SK-N-SH (cell line): ENCODE data around the gene ANKRD44. TPM values are rescaled to one million over a fixed set of nuclear protein-coding genes. Genes with fewer than 3 reads are reported as not detected.
A peak's percentile ranks its signal among the peaks of the same experiment; 100 is the strongest.

ENCODE experiments used
- CTCF ChIA-PET: fragments of 300-600, 350-600 bp; formaldehyde crosslinking; extraction: SDS; loops from one replicate; lab custom pipeline; 2021; lab: Yijun Ruan, JAX
- POLR2A ChIA-PET: fragments of 350-600 bp; sonication (Branson Sonifier 250); formaldehyde crosslinking; extraction: SDS; loops from one replicate; lab custom pipeline; 2020; ENCODE audit warnings: antibody characterized with exemption, inconsistent platforms; lab: Yijun Ruan, JAX
- DNase-seq: peaks from one replicate; pipeline ENCODE4 v3.0.0; 2012
- H2AFZ ChIP-seq: fragments of 200-600 bp; sonication (generic); 2 replicates; pipeline ENCODE4 v1.8.1; 2016; ENCODE audit warnings: antibody characterized with exemption, mild to moderate bottlenecking, low read depth
- H3F3A ChIP-seq: fragments of 200-600 bp; sonication (generic); replicated peaks from 2 replicates; pipeline ENCODE3; 2016; ENCODE audit warnings: antibody characterized with exemption, mild to moderate bottlenecking; ENCODE audit not compliant: insufficient read depth
- H3K27ac ChIP-seq, 2 experiments: fragments of 200-500 bp in 1 of 2; fragments of 200-600 bp in 1 of 2; sonication (Bioruptor generic) in 1 of 2; sonication (generic), shearing (Covaris generic) in 1 of 2; 2 replicates each; pipeline versions ENCODE4 v1.5.1 to v1.6.1; 2014 to 2016; ENCODE audit warnings: low read depth in 2 of 2, inconsistent platforms in 1 of 2, low read length in 1 of 2, mild to moderate bottlenecking in 1 of 2, mixed read lengths in 1 of 2
- H3K27me3 ChIP-seq: fragments of 200-600 bp; sonication (generic), shearing (Covaris generic); 2 replicates; pipeline ENCODE4 v1.6.1; 2016; ENCODE audit warnings: mixed run types; ENCODE audit not compliant: insufficient read depth
- H3K36me3 ChIP-seq, 2 experiments: fragments of 200-500 bp in 1 of 2; fragments of 200-600 bp in 1 of 2; sonication (Bioruptor generic) in 1 of 2; sonication (generic) in 1 of 2; replicated peaks in 1 of 2; 2 replicates each; pipeline versions ENCODE3 to v1.5.1; 2014 to 2016; ENCODE audit warnings: low read length in 1 of 2, mild to moderate bottlenecking in 1 of 2; ENCODE audit not compliant: insufficient read depth in 2 of 2, control insufficient read depth in 1 of 2
- H3K4me1 ChIP-seq, 2 experiments: fragments of 200-500 bp in 1 of 2; fragments of 200-600 bp in 1 of 2; sonication (Bioruptor generic) in 1 of 2; sonication (generic), shearing (Covaris generic) in 1 of 2; 2 replicates each; pipeline versions ENCODE4 v1.5.1 to v1.6.1; 2014 to 2016; ENCODE audit warnings: low read depth in 1 of 2, low read length in 1 of 2, mixed run types in 1 of 2; ENCODE audit not compliant: insufficient read depth in 2 of 2, control insufficient read depth in 1 of 2
- H3K4me2 ChIP-seq: fragments of 200-600 bp; sonication (generic), shearing (Covaris generic); 2 replicates; pipeline ENCODE4 v1.6.1; 2017; ENCODE audit warnings: mixed run types
- H3K4me3 ChIP-seq, 2 experiments: fragments of 200-500 bp in 1 of 2; fragments of 200-600 bp in 1 of 2; sonication (Bioruptor generic) in 1 of 2; sonication (generic), shearing (Covaris generic) in 1 of 2; 2 replicates each; pipeline versions ENCODE4 v1.5.1 to v1.8.1; 2014 to 2016; ENCODE audit warnings: low read depth in 2 of 2, inconsistent platforms in 1 of 2, low read length in 1 of 2, mild to moderate bottlenecking in 1 of 2, mixed read lengths in 1 of 2, moderate library complexity in 1 of 2
- H3K79me2 ChIP-seq: fragments of 200-600 bp; sonication (generic); 2 replicates; pipeline ENCODE4 v1.8.1; 2017; ENCODE audit warnings: mild to moderate bottlenecking; ENCODE audit not compliant: insufficient read depth
- H3K9ac ChIP-seq: fragments of 200-600 bp; sonication (generic); 2 replicates; pipeline ENCODE4 v1.6.1; 2017; ENCODE audit warnings: mixed run types
- H3K9me2 ChIP-seq: fragments of 200-600 bp; sonication (generic); 2 replicates; pipeline ENCODE4 v1.6.1; 2017; ENCODE audit warnings: mixed run types
- H3K9me3 ChIP-seq: fragments of 200-600 bp; sonication (generic); 2 replicates; pipeline ENCODE4 v1.6.1; 2017; ENCODE audit warnings: mixed run types, mild to moderate bottlenecking, moderate library complexity
- H4K20me1 ChIP-seq: fragments of 200-600 bp; sonication (generic); 2 replicates; pipeline ENCODE4 v1.6.1; 2017; ENCODE audit warnings: mild to moderate bottlenecking, mixed run types; ENCODE audit not compliant: insufficient read depth
- CHD2 ChIP-seq: fragments of 150-350 bp; IDR thresholded peaks from 2 replicates; pipeline ENCODE4 v1.6.1; 2018; ENCODE audit warnings: low read length; ENCODE audit not compliant: partially characterized antibody
- EP300 ChIP-seq, 2 experiments: IDR thresholded peaks; 2 replicates each; pipeline versions ENCODE4 v1.4.0 to v1.6.1; 2012; ENCODE audit warnings: borderline replicate concordance in 1 of 2, low read depth in 1 of 2, low read length in 1 of 2
- FOSL2 ChIP-seq: IDR thresholded peaks from 2 replicates; pipeline ENCODE4 v1.4.0; 2012; ENCODE audit warnings: low read depth, mild to moderate bottlenecking, moderate library complexity, borderline replicate concordance
- GABPA ChIP-seq: IDR thresholded peaks from 2 replicates; pipeline ENCODE4 v1.4.0; 2012; ENCODE audit warnings: low read depth, mild to moderate bottlenecking
- JUND ChIP-seq: IDR thresholded peaks from 2 replicates; pipeline ENCODE4 v1.4.0; 2012
- MEF2A ChIP-seq: IDR thresholded peaks from 2 replicates; pipeline ENCODE4 v1.4.0; 2012; ENCODE audit warnings: low read depth, borderline replicate concordance
- MXI1 ChIP-seq: IDR thresholded peaks from 2 replicates; pipeline ENCODE4 v1.6.1; 2012; ENCODE audit warnings: mild to moderate bottlenecking, low read depth, low read length, improper control_type of control experiment
- NFIC ChIP-seq: IDR thresholded peaks from 2 replicates; pipeline ENCODE4 v1.4.0; 2012; ENCODE audit warnings: borderline replicate concordance
- RCOR1 ChIP-seq: fragments of 150-350 bp; IDR thresholded peaks from 2 replicates; pipeline ENCODE4 v1.6.1; 2017; ENCODE audit warnings: antibody characterized with exemption, low read length
- TEAD4 ChIP-seq: IDR thresholded peaks from 2 replicates; pipeline ENCODE4 v1.4.0; 2012; ENCODE audit warnings: mild to moderate bottlenecking, borderline replicate concordance; ENCODE audit not compliant: insufficient read depth
- YY1 ChIP-seq: IDR thresholded peaks from 2 replicates; pipeline ENCODE4 v1.4.0; 2012; ENCODE audit warnings: low read depth, mild to moderate bottlenecking
- WGBS: methylation state at CpG from one replicate; pipeline ENCODE4 v1.1.6; 2017; ENCODE audit warnings: low lambda C conversion rate; 5-methylcytosine and 5-hydroxymethylcytosine counted together
- polyA plus RNA-seq, 3 experiments: library from polyadenylated mRNA; depleted of rRNA; stranded (reverse); fragments of >200 nt; gene quantifications; 2 replicates each; pipeline ENCODE4 v1.2.3, GENCODE V29; 2012
- TF ChIP-seq, protein P1 (sequence below): fragments of 150-350 bp; IDR thresholded peaks from 2 replicates; pipeline ENCODE4 v1.6.1; 2016; ENCODE audit warnings: mild to moderate bottlenecking, low read depth, low read length
- TF ChIP-seq, protein P2 (sequence below): IDR thresholded peaks from 2 replicates; pipeline ENCODE4 v1.4.0; 2012; ENCODE audit warnings: low read depth, borderline replicate concordance
- TF ChIP-seq, protein P3 (sequence below): fragments of 200-600 bp; sonication (generic); IDR thresholded peaks from 2 replicates; pipeline ENCODE4 v1.6.1; 2017; ENCODE audit warnings: antibody characterized with exemption, mild to moderate bottlenecking, moderate library complexity
- TF ChIP-seq, protein P4 (sequence below): IDR thresholded peaks from 2 replicates; pipeline ENCODE4 v1.4.0; 2012; ENCODE audit warnings: low read depth, borderline replicate concordance
- TF ChIP-seq, protein P5 (sequence below): fragments of 150-350 bp; IDR thresholded peaks from 2 replicates; pipeline ENCODE4 v1.6.1; 2017; ENCODE audit warnings: antibody characterized with exemption, low read length, low read depth, borderline replicate concordance
- TF ChIP-seq, protein P6 (sequence below): IDR thresholded peaks from 2 replicates; pipeline ENCODE4; 2012

The ANKRD44 gene
- polyA plus RNA-seq, 1 of the 3 experiments (the other 2 are of a cell fraction), result 12.5 TPM

- CTCF ChIA-PET, result interaction anchor here (0.6 to 1.4 kb wide), 5 partner anchors 9 to 1542 kb away, joined by 3 to 4 read pairs (median 3); no protein-coding TSS in a partner anchor
- no peaks in the 10 kb centered on the region for H4K20me1 ChIP-seq
- peaks cover 0 to 5% of the 10 kb centered on the region in 2 experiments for H3K36me3 ChIP-seq
- no peaks in the 10 kb centered on the region for H3K79me2 ChIP-seq
- DNase-seq, result no peak
- no peaks in the 10 kb centered on the region for H3K9me3 ChIP-seq
- no peak overlapping the region for H3K9ac ChIP-seq
- H3K4me2 ChIP-seq, result no peak overlapping the region
- POLR2A ChIA-PET, result interaction anchor here (0.6 kb wide), 1 partner anchor 170 kb away, joined by 3 read pairs; no protein-coding TSS in a partner anchor
- H3K27me3 ChIP-seq, result no peaks in the 10 kb centered on the region
- peaks cover 13% of the 10 kb centered on the region for H3F3A ChIP-seq
- no peak for TF ChIP-seq RCOR1
- TF ChIP-seq NFIC, result no peak
- TF ChIP-seq TEAD4, result no peak
- TF ChIP-seq, protein P1, sequence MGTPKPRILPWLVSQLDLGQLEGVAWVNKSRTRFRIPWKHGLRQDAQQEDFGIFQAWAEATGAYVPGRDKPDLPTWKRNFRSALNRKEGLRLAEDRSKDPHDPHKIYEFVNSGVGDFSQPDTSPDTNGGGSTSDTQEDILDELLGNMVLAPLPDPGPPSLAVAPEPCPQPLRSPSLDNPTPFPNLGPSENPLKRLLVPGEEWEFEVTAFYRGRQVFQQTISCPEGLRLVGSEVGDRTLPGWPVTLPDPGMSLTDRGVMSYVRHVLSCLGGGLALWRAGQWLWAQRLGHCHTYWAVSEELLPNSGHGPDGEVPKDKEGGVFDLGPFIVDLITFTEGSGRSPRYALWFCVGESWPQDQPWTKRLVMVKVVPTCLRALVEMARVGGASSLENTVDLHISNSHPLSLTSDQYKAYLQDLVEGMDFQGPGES, result no peak
- TF ChIP-seq, protein P2, sequence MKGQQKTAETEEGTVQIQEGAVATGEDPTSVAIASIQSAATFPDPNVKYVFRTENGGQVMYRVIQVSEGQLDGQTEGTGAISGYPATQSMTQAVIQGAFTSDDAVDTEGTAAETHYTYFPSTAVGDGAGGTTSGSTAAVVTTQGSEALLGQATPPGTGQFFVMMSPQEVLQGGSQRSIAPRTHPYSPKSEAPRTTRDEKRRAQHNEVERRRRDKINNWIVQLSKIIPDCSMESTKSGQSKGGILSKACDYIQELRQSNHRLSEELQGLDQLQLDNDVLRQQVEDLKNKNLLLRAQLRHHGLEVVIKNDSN, result no peak
- TF ChIP-seq, protein P3, sequence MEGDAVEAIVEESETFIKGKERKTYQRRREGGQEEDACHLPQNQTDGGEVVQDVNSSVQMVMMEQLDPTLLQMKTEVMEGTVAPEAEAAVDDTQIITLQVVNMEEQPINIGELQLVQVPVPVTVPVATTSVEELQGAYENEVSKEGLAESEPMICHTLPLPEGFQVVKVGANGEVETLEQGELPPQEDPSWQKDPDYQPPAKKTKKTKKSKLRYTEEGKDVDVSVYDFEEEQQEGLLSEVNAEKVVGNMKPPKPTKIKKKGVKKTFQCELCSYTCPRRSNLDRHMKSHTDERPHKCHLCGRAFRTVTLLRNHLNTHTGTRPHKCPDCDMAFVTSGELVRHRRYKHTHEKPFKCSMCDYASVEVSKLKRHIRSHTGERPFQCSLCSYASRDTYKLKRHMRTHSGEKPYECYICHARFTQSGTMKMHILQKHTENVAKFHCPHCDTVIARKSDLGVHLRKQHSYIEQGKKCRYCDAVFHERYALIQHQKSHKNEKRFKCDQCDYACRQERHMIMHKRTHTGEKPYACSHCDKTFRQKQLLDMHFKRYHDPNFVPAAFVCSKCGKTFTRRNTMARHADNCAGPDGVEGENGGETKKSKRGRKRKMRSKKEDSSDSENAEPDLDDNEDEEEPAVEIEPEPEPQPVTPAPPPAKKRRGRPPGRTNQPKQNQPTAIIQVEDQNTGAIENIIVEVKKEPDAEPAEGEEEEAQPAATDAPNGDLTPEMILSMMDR, result no peak
- TF ChIP-seq, protein P4, sequence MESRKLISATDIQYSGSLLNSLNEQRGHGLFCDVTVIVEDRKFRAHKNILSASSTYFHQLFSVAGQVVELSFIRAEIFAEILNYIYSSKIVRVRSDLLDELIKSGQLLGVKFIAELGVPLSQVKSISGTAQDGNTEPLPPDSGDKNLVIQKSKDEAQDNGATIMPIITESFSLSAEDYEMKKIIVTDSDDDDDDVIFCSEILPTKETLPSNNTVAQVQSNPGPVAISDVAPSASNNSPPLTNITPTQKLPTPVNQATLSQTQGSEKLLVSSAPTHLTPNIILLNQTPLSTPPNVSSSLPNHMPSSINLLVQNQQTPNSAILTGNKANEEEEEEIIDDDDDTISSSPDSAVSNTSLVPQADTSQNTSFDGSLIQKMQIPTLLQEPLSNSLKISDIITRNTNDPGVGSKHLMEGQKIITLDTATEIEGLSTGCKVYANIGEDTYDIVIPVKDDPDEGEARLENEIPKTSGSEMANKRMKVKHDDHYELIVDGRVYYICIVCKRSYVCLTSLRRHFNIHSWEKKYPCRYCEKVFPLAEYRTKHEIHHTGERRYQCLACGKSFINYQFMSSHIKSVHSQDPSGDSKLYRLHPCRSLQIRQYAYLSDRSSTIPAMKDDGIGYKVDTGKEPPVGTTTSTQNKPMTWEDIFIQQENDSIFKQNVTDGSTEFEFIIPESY, result no peak
- no peak for TF ChIP-seq EP300 (IDR thresholded peaks at IDR 0.05; ENCODE audit: borderline replicate concordance in 1 of 2, low read depth in 1 of 2, low read length in 1 of 2)
- no peak for TF ChIP-seq FOSL2
- no peak for TF ChIP-seq JUND
- TF ChIP-seq YY1, result no peak
- TF ChIP-seq MXI1, result no peak
- no peak for TF ChIP-seq GABPA
- TF ChIP-seq CHD2, result no peak
- TF ChIP-seq, protein P5, sequence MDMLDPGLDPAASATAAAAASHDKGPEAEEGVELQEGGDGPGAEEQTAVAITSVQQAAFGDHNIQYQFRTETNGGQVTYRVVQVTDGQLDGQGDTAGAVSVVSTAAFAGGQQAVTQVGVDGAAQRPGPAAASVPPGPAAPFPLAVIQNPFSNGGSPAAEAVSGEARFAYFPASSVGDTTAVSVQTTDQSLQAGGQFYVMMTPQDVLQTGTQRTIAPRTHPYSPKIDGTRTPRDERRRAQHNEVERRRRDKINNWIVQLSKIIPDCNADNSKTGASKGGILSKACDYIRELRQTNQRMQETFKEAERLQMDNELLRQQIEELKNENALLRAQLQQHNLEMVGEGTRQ, result no peak
- TF ChIP-seq, protein P6, sequence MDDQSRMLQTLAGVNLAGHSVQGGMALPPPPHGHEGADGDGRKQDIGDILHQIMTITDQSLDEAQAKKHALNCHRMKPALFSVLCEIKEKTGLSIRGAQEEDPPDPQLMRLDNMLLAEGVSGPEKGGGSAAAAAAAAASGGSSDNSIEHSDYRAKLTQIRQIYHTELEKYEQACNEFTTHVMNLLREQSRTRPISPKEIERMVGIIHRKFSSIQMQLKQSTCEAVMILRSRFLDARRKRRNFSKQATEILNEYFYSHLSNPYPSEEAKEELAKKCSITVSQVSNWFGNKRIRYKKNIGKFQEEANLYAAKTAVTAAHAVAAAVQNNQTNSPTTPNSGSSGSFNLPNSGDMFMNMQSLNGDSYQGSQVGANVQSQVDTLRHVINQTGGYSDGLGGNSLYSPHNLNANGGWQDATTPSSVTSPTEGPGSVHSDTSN, result no peak
- no peak for TF ChIP-seq MEF2A
- no peaks in the 10 kb centered on the region for H3K9me2 ChIP-seq
- peak overlapping the region; percentile 11; the same call in 1 of the 2 replicates for H2AFZ ChIP-seq
- peak overlapping the region in 1 of 2 experiments; percentile 99; a peak in 1 of 4 replicates for H3K27ac ChIP-seq
- H3K4me1 ChIP-seq, result peaks cover 16 to 24% of the 10 kb centered on the region in 2 experiments
- WGBS, result 91% methylated on average over 4 of the region's 4 CpGs
- no peak overlapping the region for H3K4me3 ChIP-seq
Observed at GRCh38 chr2:196989496-196989895, 321.1 kb downstream of the ANKRD44 start.
